ENCODE measurements around the gene PACRG.

DNA sequence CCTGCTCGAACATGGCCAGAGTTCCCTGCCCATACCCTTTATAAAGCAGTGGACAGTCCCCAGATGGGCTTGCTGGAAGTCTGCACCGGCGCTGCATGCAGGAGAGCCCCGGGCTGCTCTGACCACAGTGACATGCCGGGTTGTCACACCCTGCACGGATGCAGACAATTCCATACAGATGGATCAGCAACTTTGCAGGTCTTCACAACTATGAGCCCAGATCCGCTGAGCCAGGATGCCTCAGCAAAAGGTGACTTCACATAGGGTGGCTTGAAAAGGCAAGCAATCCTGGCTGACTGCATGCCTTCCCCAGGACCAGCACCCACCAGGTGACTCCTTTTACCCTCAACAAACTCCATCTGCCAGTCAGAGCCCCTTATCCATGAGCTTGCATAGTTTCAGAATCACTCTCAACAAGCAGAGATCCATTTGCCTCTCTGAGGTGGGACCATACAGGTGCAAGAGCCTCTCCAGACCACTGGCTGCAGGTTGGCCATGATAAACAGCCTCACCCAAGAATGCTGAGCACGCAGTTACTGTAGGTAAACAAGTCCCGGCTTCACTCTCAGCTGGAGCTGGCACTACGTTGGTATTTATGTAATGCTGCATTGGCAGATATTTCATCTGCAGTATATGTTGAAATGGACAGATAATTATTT, 503.7 kb downstream of the PACRG start:
- TF ChIP-seq, protein P1, sequence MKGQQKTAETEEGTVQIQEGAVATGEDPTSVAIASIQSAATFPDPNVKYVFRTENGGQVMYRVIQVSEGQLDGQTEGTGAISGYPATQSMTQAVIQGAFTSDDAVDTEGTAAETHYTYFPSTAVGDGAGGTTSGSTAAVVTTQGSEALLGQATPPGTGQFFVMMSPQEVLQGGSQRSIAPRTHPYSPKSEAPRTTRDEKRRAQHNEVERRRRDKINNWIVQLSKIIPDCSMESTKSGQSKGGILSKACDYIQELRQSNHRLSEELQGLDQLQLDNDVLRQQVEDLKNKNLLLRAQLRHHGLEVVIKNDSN (IDR thresholded peaks at IDR 0.05): no peak
- TF ChIP-seq, protein P2, sequence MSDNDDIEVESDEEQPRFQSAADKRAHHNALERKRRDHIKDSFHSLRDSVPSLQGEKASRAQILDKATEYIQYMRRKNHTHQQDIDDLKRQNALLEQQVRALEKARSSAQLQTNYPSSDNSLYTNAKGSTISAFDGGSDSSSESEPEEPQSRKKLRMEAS (IDR thresholded peaks at IDR 0.05): no peak
- TF ChIP-seq YY1 (IDR thresholded peaks at IDR 0.05; ENCODE audit: low read depth): no peak
- TF ChIP-seq EP300 (IDR thresholded peaks at IDR 0.05; ENCODE audit: borderline replicate concordance): no peak
- no peak for TF ChIP-seq TCF12 (IDR thresholded peaks at IDR 0.05; ENCODE audit: low read depth)
- TF ChIP-seq, protein P3, sequence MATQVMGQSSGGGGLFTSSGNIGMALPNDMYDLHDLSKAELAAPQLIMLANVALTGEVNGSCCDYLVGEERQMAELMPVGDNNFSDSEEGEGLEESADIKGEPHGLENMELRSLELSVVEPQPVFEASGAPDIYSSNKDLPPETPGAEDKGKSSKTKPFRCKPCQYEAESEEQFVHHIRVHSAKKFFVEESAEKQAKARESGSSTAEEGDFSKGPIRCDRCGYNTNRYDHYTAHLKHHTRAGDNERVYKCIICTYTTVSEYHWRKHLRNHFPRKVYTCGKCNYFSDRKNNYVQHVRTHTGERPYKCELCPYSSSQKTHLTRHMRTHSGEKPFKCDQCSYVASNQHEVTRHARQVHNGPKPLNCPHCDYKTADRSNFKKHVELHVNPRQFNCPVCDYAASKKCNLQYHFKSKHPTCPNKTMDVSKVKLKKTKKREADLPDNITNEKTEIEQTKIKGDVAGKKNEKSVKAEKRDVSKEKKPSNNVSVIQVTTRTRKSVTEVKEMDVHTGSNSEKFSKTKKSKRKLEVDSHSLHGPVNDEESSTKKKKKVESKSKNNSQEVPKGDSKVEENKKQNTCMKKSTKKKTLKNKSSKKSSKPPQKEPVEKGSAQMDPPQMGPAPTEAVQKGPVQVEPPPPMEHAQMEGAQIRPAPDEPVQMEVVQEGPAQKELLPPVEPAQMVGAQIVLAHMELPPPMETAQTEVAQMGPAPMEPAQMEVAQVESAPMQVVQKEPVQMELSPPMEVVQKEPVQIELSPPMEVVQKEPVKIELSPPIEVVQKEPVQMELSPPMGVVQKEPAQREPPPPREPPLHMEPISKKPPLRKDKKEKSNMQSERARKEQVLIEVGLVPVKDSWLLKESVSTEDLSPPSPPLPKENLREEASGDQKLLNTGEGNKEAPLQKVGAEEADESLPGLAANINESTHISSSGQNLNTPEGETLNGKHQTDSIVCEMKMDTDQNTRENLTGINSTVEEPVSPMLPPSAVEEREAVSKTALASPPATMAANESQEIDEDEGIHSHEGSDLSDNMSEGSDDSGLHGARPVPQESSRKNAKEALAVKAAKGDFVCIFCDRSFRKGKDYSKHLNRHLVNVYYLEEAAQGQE (IDR thresholded peaks at IDR 0.05; ENCODE audit: low read depth): no peak
- no peak for TF ChIP-seq EGR1 (IDR thresholded peaks at IDR 0.05)
- TF ChIP-seq NFIC (IDR thresholded peaks at IDR 0.05): no peak
- TF ChIP-seq CEBPB (IDR thresholded peaks at IDR 0.05): no peak
- TF ChIP-seq TAF1 (IDR thresholded peaks at IDR 0.05; ENCODE audit: low read depth): no peak
- TF ChIP-seq ZBTB7A (IDR thresholded peaks at IDR 0.05; ENCODE audit: low read depth): no peak
- TF ChIP-seq RAD21 (IDR thresholded peaks at IDR 0.05; ENCODE audit: low read depth): no peak

All from Ishikawa (cell line).